ENCODE data around the gene KCNS1. TPM values are rescaled to one million over a fixed set of nuclear protein-coding genes. Genes with fewer than 3 reads are reported as not detected.
"Not testable (repeated sequence)": the region's sequence is repeated elsewhere in the genome, so short reads cannot be mapped to it uniquely, and the experiment has no call there.

The KCNS1 gene, protein sequence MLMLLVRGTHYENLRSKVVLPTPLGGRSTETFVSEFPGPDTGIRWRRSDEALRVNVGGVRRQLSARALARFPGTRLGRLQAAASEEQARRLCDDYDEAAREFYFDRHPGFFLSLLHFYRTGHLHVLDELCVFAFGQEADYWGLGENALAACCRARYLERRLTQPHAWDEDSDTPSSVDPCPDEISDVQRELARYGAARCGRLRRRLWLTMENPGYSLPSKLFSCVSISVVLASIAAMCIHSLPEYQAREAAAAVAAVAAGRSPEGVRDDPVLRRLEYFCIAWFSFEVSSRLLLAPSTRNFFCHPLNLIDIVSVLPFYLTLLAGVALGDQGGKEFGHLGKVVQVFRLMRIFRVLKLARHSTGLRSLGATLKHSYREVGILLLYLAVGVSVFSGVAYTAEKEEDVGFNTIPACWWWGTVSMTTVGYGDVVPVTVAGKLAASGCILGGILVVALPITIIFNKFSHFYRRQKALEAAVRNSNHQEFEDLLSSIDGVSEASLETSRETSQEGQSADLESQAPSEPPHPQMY
- total RNA-seq: 0.14 TPM
- long read RNA-seq: 0 reads

DNA sequence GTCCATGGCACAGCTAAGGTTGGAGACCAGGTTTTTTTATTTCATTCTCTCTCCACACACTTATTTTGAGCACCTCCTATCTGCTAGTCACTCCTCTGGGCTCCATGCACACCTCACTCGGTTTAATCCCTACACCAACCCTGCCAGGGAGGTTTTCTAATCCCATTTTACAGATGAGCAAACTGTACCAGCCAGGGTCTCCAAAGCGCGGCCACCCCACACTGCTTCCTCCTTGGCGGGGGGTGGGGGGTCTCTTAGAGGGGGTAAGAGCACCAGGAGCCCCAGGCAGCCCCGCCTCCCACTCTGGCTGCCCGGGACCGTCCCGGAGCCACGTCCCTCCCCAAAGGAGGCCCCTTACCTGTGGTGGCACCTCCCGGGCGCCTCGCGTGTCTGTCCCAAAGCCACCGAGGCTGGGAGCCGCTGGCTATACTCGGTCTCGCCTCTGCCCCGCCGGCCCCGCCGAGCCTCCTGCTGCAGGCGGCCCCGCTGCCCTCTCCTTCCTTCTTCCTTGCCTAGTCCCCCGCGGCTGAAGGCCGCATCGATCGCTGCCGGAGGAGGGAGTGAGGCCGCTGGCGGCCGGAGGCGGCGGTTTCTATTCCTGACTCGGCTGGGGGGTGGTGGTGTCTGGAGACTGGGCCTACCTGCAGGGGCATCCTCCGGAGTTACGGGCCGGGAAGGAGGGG is at the start of gene KCNS1:
Gene KCNS1 (minus strand): TSS at position 565 of the 683 bp plus-strand sequence. CDS start 1,891 bp downstream, outside the sequence.
- Histone ChIP-seq H3K4me1 (peaks cover 14% of the 10 kb centered on the region), H3K27me3 (ENCODE audit: low read depth) (peaks cover 86% of the 10 kb centered on the region), H3K36me3 (no peaks in the 10 kb centered on the region), H3K9me3 (replicated peaks) (no peaks in the 10 kb centered on the region), H3K4me3 (peak within 1 kb of the TSS; percentile 29), H3K27ac (replicated peaks) (no peak within 1 kb of the TSS)
- DNase-seq: no peak
- TF ChIP-seq, protein P1, sequence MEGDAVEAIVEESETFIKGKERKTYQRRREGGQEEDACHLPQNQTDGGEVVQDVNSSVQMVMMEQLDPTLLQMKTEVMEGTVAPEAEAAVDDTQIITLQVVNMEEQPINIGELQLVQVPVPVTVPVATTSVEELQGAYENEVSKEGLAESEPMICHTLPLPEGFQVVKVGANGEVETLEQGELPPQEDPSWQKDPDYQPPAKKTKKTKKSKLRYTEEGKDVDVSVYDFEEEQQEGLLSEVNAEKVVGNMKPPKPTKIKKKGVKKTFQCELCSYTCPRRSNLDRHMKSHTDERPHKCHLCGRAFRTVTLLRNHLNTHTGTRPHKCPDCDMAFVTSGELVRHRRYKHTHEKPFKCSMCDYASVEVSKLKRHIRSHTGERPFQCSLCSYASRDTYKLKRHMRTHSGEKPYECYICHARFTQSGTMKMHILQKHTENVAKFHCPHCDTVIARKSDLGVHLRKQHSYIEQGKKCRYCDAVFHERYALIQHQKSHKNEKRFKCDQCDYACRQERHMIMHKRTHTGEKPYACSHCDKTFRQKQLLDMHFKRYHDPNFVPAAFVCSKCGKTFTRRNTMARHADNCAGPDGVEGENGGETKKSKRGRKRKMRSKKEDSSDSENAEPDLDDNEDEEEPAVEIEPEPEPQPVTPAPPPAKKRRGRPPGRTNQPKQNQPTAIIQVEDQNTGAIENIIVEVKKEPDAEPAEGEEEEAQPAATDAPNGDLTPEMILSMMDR (IDR thresholded peaks at IDR 0.05; ENCODE audit: borderline replicate concordance): no peak
- intact Hi-C loops (cut with micrococcal nuclease): no loop called here

DNA sequence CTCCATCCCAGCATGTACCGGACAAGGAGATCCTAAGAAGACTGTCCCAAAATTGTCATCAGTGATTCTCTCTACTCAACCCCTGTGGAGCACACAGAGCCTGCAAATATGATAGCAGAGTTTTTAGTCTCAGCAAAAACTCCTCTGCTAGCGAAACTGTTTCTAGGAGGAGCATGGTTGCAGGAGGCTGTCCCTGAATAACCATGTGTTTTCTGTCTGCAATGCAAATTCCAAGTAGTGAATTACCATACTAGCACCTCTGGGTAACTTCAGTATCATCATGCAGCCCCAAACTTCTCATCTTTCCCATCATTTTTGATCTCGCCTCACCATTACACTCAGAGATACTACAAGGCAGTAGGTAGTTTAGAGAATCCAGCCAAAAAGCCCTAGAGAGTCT is 48.1 kb upstream of the KCNS1 start:
- Histone ChIP-seq H3K27me3 (ENCODE audit: low read depth) (peaks cover 74% of the 10 kb centered on the region), H3K9me3 (replicated peaks) (no peaks in the 10 kb centered on the region), H3K4me1 (no peaks in the 10 kb centered on the region), H3K27ac (replicated peaks) (no peak overlapping the region), H3K4me3 (no peak overlapping the region), H3K36me3 (no peaks in the 10 kb centered on the region)
- TF ChIP-seq, protein P1 (IDR thresholded peaks at IDR 0.05; ENCODE audit: borderline replicate concordance): no peak
- no peak for DNase-seq
- intact Hi-C loops (cut with micrococcal nuclease): no loop called here

DNA sequence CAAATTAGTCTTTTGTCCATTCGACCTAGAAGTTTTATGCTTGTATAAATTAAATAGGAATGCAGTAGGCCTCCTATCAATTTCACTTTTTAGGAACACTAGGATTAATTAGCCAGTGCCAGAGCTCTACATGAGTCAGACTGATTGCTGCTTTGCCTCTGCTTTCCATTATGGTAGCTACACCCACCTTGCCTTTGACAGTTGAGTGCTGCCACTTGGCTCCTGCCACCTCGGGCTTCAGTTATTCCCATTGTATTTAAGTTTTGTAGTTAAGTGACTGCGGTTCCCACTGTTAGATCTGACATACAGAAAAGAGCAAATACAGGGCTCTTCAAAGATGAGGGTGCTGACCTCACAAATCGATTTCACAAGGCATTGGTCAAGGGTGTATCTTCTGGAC is 39.9 kb upstream of the KCNS1 start:
- DNase-seq: no peak
- peaks cover 61% of the 10 kb centered on the region for H3K27me3 ChIP-seq (ENCODE audit: low read depth)
- intact Hi-C loops (cut with micrococcal nuclease): no loop called here
- H3K36me3 ChIP-seq: no peaks in the 10 kb centered on the region
- no peaks in the 10 kb centered on the region for H3K9me3 ChIP-seq (replicated peaks)
- H3K4me3 ChIP-seq: no peak overlapping the region
- no peak overlapping the region for H3K27ac ChIP-seq (replicated peaks)
- H3K4me1 ChIP-seq: no peaks in the 10 kb centered on the region
- TF ChIP-seq, protein P1 (IDR thresholded peaks at IDR 0.05; ENCODE audit: borderline replicate concordance): no peak

DNA sequence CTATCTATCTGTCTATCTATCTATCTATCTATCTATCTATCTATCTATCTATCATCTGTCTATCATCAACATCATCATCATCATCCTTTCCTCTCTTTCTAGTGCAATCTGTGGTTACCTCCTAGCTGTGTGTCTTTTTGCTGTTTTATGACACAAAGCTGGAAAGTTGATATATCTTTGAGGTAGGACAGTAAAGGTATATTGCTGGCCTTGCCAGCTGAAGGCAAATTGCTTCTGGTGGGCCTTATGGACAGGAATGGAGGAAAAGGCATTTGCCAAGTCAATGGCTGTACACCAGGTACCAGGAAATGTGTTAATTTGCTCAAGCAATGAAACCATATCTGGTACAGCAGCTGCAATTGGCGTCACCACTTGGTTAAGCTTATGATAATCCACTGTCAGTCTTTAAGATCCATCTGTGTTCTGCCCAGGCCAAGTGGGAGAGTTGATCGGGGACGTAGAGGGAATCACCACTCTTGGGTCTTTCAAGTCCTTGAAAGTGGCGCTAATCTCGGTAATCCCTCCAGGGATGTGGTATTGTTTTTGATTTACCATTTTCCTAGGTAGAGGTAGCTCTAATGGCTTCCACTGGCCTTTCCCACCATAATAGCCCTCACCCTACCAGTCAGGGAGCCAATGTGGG is 38.9 kb upstream of the KCNS1 start:
- H3K9me3 ChIP-seq (replicated peaks); H3K27ac ChIP-seq (replicated peaks); H3K36me3 ChIP-seq; DNase-seq; H3K4me1 ChIP-seq; intact Hi-C loops (cut with micrococcal nuclease); H3K4me3 ChIP-seq: not testable (repeated sequence)
- peaks cover 61% of the 10 kb centered on the region for H3K27me3 ChIP-seq (ENCODE audit: low read depth)

DNA sequence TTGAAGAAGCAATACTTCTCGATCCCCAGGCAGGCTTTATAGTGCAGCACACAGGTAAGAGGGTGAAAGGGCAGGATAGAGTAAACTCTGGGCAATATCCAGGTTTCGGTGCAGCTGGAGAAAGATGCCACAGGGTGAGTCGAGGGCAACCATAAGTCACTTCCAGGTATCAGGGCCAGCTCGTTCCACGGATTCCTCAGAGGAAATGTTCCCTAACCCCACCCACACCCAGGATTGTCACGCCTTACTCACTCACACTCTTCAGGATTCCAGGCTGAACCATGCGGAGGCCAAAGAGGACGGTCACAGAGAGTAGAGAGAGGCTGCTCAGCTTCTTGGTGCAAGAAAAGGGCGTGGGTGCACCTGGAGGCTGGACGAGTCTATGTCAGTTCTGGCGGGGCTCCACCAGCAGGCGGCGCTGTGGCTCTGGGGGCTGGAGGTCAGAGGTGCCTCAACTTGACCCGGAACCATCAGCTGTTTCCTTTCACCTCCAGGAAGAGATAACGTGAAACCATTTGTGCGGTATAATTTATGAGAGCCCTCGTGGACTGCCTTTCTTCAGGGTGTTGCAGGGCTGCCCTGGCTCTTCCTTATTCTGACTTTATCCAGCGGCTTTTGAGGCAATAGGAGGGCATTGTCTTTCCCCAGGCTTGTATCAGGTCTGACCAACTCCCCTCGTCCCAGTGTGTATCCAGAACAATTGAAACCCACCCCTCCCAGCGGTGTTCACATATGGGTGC is 37.8 kb upstream of the KCNS1 start:
- Histone ChIP-seq H3K4me1 (no peaks in the 10 kb centered on the region), H3K27me3 (ENCODE audit: low read depth) (peaks cover 50% of the 10 kb centered on the region), H3K27ac (replicated peaks) (no peak overlapping the region), H3K4me3 (no peak overlapping the region), H3K36me3 (no peaks in the 10 kb centered on the region), H3K9me3 (replicated peaks) (peaks cover 6% of the 10 kb centered on the region)
- intact Hi-C loops (cut with micrococcal nuclease): no loop called here
- TF ChIP-seq, protein P1 (IDR thresholded peaks at IDR 0.05; ENCODE audit: borderline replicate concordance): peak; percentile 36
- DNase-seq: peak; percentile 31

Measured in left ventricle myocardium inferior (tissue), 1 donor.